K562 treated with DMSO at 1 percent for 4 hours (cell line): ENCODE results near the gene KRTAP10-1. TPM values are rescaled to one million over a fixed set of nuclear protein-coding genes. Genes with fewer than 3 reads are reported as not detected.

Source experiments
- total RNA-seq: library from RNA; unstranded; fragments of 300-600 nt; gene quantifications from 2 replicates; pipeline ENCODE4 v1.2.3, GENCODE V29; 2022; ENCODE audit not compliant: insufficient read depth

Gene KRTAP10-1
- total RNA-seq: not detected in 2 replicates

GRCh38 chr21:44539991-44540666 is at the start of gene KRTAP10-1:
Gene KRTAP10-1, minus strand, starts transcription at chr21:44540195. Its CDS starts 45 bp downstream, at chr21:44540150.

GRCh38 chr21:44580231-44580821 is 40.3 kb upstream of the KRTAP10-1 start, which contains the start of gene KRTAP10-5:
Gene KRTAP10-5, minus strand, starts transcription at chr21:44580604. Its CDS starts 26 bp downstream, at chr21:44580578.

GRCh38 chr21:44573630-44574456 is 33.8 kb upstream of the KRTAP10-1 start, which contains the start of gene KRTAP10-4:
Gene KRTAP10-4, plus strand, starts transcription at chr21:44573729. Its CDS starts 30 bp downstream, at chr21:44573759.

GRCh38 chr21:44558695-44559094 is 18.7 kb upstream of the KRTAP10-1 start, which contains the start of gene KRTAP10-3:
Gene KRTAP10-3, minus strand, starts transcription at chr21:44558795. Its CDS starts 80 bp downstream, at chr21:44558715.

GRCh38 chr21:44551340-44551961 is 11.5 kb upstream of the KRTAP10-1 start, which contains the start of gene KRTAP10-2:
Gene KRTAP10-2, minus strand, starts transcription at chr21:44551505. Its CDS starts 47 bp downstream, at chr21:44551458.

Other genes with a start within 250 kb of the KRTAP10-1 start
- gene PFKL, start 240.1 kb downstream of the KRTAP10-1 start, total RNA-seq: 109 and 133 TPM in 2 replicates
- gene CFAP410, start 200.8 kb downstream of the KRTAP10-1 start, total RNA-seq: 15.8 and 19.8 TPM in 2 replicates
- 2.0 and 2.5 TPM in 2 replicates for gene TRPM2, start 186.6 kb downstream of the KRTAP10-1 start, total RNA-seq
- gene LRRC3, start 84.7 kb downstream of the KRTAP10-1 start, total RNA-seq: not detected in 2 replicates
- not detected in 2 replicates for gene KRTAP10-2, start 11.3 kb upstream of the KRTAP10-1 start, total RNA-seq
- gene KRTAP10-3, start 18.6 kb upstream of the KRTAP10-1 start, total RNA-seq: not detected in 2 replicates
- not detected in 2 replicates for gene KRTAP10-4, start 33.5 kb upstream of the KRTAP10-1 start, total RNA-seq
- gene KRTAP10-5, start 40.4 kb upstream of the KRTAP10-1 start, total RNA-seq: not detected in 2 replicates
- not detected in 2 replicates for gene KRTAP10-6, start 52.3 kb upstream of the KRTAP10-1 start, total RNA-seq
- gene KRTAP10-7, start 60.4 kb upstream of the KRTAP10-1 start, total RNA-seq: not detected in 2 replicates
- gene KRTAP10-8, start 71.9 kb upstream of the KRTAP10-1 start, total RNA-seq: not detected in 2 replicates
- not detected in 2 replicates for gene KRTAP10-9, start 86.9 kb upstream of the KRTAP10-1 start, total RNA-seq
- not detected in 2 replicates for gene KRTAP10-10, start 97.2 kb upstream of the KRTAP10-1 start, total RNA-seq
- not detected in 2 replicates for gene KRTAP10-11, start 106.2 kb upstream of the KRTAP10-1 start, total RNA-seq
- gene KRTAP12-4, start 114.5 kb upstream of the KRTAP10-1 start, total RNA-seq: not detected in 2 replicates
- not detected in 2 replicates for gene KRTAP12-3, start 117.7 kb upstream of the KRTAP10-1 start, total RNA-seq
- not detected in 2 replicates for gene KRTAP12-2, start 126.7 kb upstream of the KRTAP10-1 start, total RNA-seq
- not detected in 2 replicates for gene KRTAP12-1, start 142.0 kb upstream of the KRTAP10-1 start, total RNA-seq
- gene KRTAP10-12, start 157.0 kb upstream of the KRTAP10-1 start, total RNA-seq: not detected in 2 replicates
- gene TSPEAR, start 171.4 kb upstream of the KRTAP10-1 start, total RNA-seq: not detected in 2 replicates